GM23248 (cell line): Measurements from ENCODE around the gene DIPK1B. TPM values are rescaled to one million over a fixed set of nuclear protein-coding genes. Genes with fewer than 3 reads are reported as not detected.

ENCODE experiments used
- DNase-seq: peaks from one replicate; pipeline ENCODE4 v3.0.0-alpha.2; 2015
- H2AFZ ChIP-seq: fragments of 200-600 bp; sonication (generic); 2 replicates; pipeline ENCODE4 v1.6.1; 2016; ENCODE audit warnings: antibody characterized with exemption
- H3F3A ChIP-seq: fragments of 200-600 bp; sonication (generic); 2 replicates; pipeline ENCODE4 v1.6.1; 2016; ENCODE audit warnings: mild to moderate bottlenecking, antibody characterized with exemption, mixed run types; ENCODE audit not compliant: insufficient read depth
- H3K27ac ChIP-seq: fragments of 200-600 bp; sonication (generic); 2 replicates; pipeline ENCODE4 v1.5.1; 2016; ENCODE audit warnings: mild to moderate bottlenecking
- H3K27me3 ChIP-seq: fragments of 200-600 bp; sonication (generic); replicated peaks from 2 replicates; pipeline ENCODE4 v1.6.1; 2016; ENCODE audit warnings: mild to moderate bottlenecking; ENCODE audit not compliant: insufficient read depth
- H3K36me3 ChIP-seq: fragments of 200-600 bp; sonication (generic); 2 replicates; pipeline ENCODE4 v1.6.1; 2016; ENCODE audit warnings: low read depth, mild to moderate bottlenecking
- H3K4me1 ChIP-seq: fragments of 200-600 bp; sonication (generic); 2 replicates; pipeline ENCODE4 v1.6.1; 2016; ENCODE audit warnings: mild to moderate bottlenecking; ENCODE audit not compliant: insufficient read depth
- H3K4me2 ChIP-seq: fragments of 200-600 bp; sonication (generic); one replicate; pipeline ENCODE4 v1.6.1; 2016; ENCODE audit warnings: mild to moderate bottlenecking; ENCODE audit not compliant: unreplicated experiment
- H3K4me3 ChIP-seq: fragments of 200-600 bp; sonication (generic); 2 replicates; pipeline ENCODE4 v1.5.1; 2016; ENCODE audit warnings: mild to moderate bottlenecking
- H3K79me2 ChIP-seq: fragments of 200-600 bp; sonication (generic); 2 replicates; pipeline ENCODE4 v1.6.1; 2016; ENCODE audit warnings: mild to moderate bottlenecking; ENCODE audit not compliant: insufficient read depth
- H3K9ac ChIP-seq: fragments of 200-600 bp; sonication (generic); 2 replicates; pipeline ENCODE4 v1.6.1; 2016; ENCODE audit warnings: mild to moderate bottlenecking
- H3K9me2 ChIP-seq: fragments of 200-600 bp; sonication (generic); 2 replicates; pipeline ENCODE4 v1.6.1; 2016; ENCODE audit warnings: mixed run types, mild to moderate bottlenecking, moderate library complexity; ENCODE audit not compliant: insufficient read depth
- H3K9me3 ChIP-seq: fragments of 200-600 bp; sonication (generic); one replicate; pipeline ENCODE4 v1.6.1; 2017; ENCODE audit warnings: low read depth
- H4K20me1 ChIP-seq: fragments of 200-600 bp; sonication (generic); 2 replicates; pipeline ENCODE4 v1.6.0; 2016; ENCODE audit not compliant: insufficient read depth
- EZH2 ChIP-seq: fragments of 200-600 bp; sonication (generic); IDR thresholded peaks from 2 replicates; pipeline ENCODE4 v1.6.1; 2018; ENCODE audit warnings: antibody characterized with exemption, mild to moderate bottlenecking; ENCODE audit not compliant: insufficient read depth, poor library complexity, severe bottlenecking
- EZH2phosphoT487 ChIP-seq: fragments of 200-600 bp; sonication (generic); IDR thresholded peaks from 2 replicates; pipeline ENCODE4 v1.6.1; 2018; ENCODE audit warnings: antibody characterized with exemption, moderate library complexity, mild to moderate bottlenecking, low read depth; ENCODE audit not compliant: insufficient read depth
- WGBS, 2 experiments: methylation state at CpG; one replicate each; pipeline ENCODE4 v1.1.6; 2015 to 2017; ENCODE audit warnings: low lambda C conversion rate in 2 of 2, low coverage in 1 of 2; ENCODE audit errors: missing lambda C conversion rate in 2 of 2; 5-methylcytosine and 5-hydroxymethylcytosine counted together
- in situ Hi-C: fragments of 300-500 bp; cut with MboI; formaldehyde crosslinking; loops from 2 replicates; pipeline ENCODE4 v1.15.0; 2020
- polyA plus RNA-seq: library from polyadenylated mRNA; unstranded; fragments of >200 nt; fragmentation: Nextera tagmentation; extraction: Ambion mirVana; gene quantifications from 2 replicates; pipeline ENCODE4 v1.2.1, GENCODE V29; 2016
- total RNA-seq: library from RNA; depleted of rRNA; stranded (reverse); fragments of >200 nt; shearing (Covaris generic); gene quantifications from 2 replicates; pipeline ENCODE4 v1.2.3, GENCODE V29; 2014

Gene DIPK1B
- total and polyA plus RNA-seq, 2 experiments from 2014 or later, result not detected

GRCh38 chr9:136747161-136748060 is 35.0 kb downstream of the DIPK1B start:
- H3K4me3 ChIP-seq, result no peak overlapping the region
- no peak overlapping the region for H3K27ac ChIP-seq
- H3K9me3 ChIP-seq, result no peaks in the 10 kb centered on the region
- H3K36me3 ChIP-seq, result no peaks in the 10 kb centered on the region
- H3K27me3 ChIP-seq, result no peaks in the 10 kb centered on the region; the same call in 1 of the 2 replicates
- H3K79me2 ChIP-seq, result no peaks in the 10 kb centered on the region
- H3K9ac ChIP-seq, result no peak overlapping the region
- in situ Hi-C loops, result no loop called here
- H3K9me2 ChIP-seq, result no peaks in the 10 kb centered on the region
- TF ChIP-seq EZH2 (no peak), EZH2phosphoT487 (no peak)
- 84 to 86% methylated on average over 20 to 22 of the region's 22 CpGs for WGBS, 2 experiments
- no peak overlapping the region for H3K4me2 ChIP-seq
- H4K20me1 ChIP-seq, result no peaks in the 10 kb centered on the region
- no peaks in the 10 kb centered on the region for H3K4me1 ChIP-seq
- H2AFZ ChIP-seq, result no peak overlapping the region
- no peak for DNase-seq
- peaks cover 10% of the 10 kb centered on the region for H3F3A ChIP-seq

- TF ChIP-seq EZH2phosphoT487 (no peak), EZH2 (no peak)
- Histone ChIP-seq H2AFZ (no peak within 1 kb of the TSS), H3K9me2 (no peaks in the 10 kb centered on the region), H3F3A (peaks cover 10% of the 10 kb centered on the region), H3K4me3 (no peak within 1 kb of the TSS), H4K20me1 (no peaks in the 10 kb centered on the region), H3K4me1 (no peaks in the 10 kb centered on the region), H3K27me3 (no peaks in the 10 kb centered on the region; the same call in 1 of the 2 replicates), H3K36me3 (no peaks in the 10 kb centered on the region), H3K79me2 (no peaks in the 10 kb centered on the region), H3K4me2 (no peak within 1 kb of the TSS), H3K9ac (no peak within 1 kb of the TSS), H3K9me3 (no peaks in the 10 kb centered on the region), H3K27ac (no peak within 1 kb of the TSS)
- 57 to 63% methylated on average over 8 of the region's 8 CpGs for WGBS, 2 experiments
- in situ Hi-C loops, result no loop called here
- no peak for DNase-seq
These were observed 35.8 kb downstream of the DIPK1B start, which contains the start of gene LCN6 for GRCh38 chr9:136748201-136748600. TSS of gene LCN6 (minus strand) at chr9:136748525. CDS start at chr9:136748483, 42 bp downstream.

GRCh38 chr9:136748666-136749611 is 36.6 kb downstream of the DIPK1B start:
- no peak for TF ChIP-seq EZH2
- no peak for TF ChIP-seq EZH2phosphoT487
- in situ Hi-C loops, result no loop called here
- Histone ChIP-seq H3K27me3 (no peaks in the 10 kb centered on the region; the same call in 1 of the 2 replicates), H3F3A (peaks cover 10% of the 10 kb centered on the region), H3K9me3 (no peaks in the 10 kb centered on the region), H2AFZ (no peak overlapping the region), H3K79me2 (no peaks in the 10 kb centered on the region), H3K9ac (no peak overlapping the region), H3K9me2 (no peaks in the 10 kb centered on the region), H3K4me1 (no peaks in the 10 kb centered on the region), H3K4me2 (no peak overlapping the region), H4K20me1 (no peaks in the 10 kb centered on the region), H3K4me3 (no peak overlapping the region), H3K27ac (no peak overlapping the region), H3K36me3 (no peaks in the 10 kb centered on the region)
- WGBS, 2 experiments, result 76 to 80% methylated on average over 21 of the region's 21 CpGs
- DNase-seq, result no peak

- no peak overlapping the region for H3K4me3 ChIP-seq
- H3K79me2 ChIP-seq, result no peaks in the 10 kb centered on the region
- 0 to 6% methylated on average over 2 of the region's 2 CpGs for whole genome bisulfite sequencing, 2 experiments
- no peaks in the 10 kb centered on the region for H3K36me3 ChIP-seq
- H3K9me2 ChIP-seq, result no peaks in the 10 kb centered on the region
- H4K20me1 ChIP-seq, result no peaks in the 10 kb centered on the region
- no peak overlapping the region for H3K27ac ChIP-seq
- H2AFZ ChIP-seq, result no peak overlapping the region
- in situ Hi-C loops, result no loop called here
- H3K4me1 ChIP-seq, result no peaks in the 10 kb centered on the region
- DNase-seq, result peak; percentile 62
- no peaks in the 10 kb centered on the region for H3K9me3 ChIP-seq
- TF ChIP-seq EZH2, result no peak
- no peak for TF ChIP-seq EZH2phosphoT487
- no peak overlapping the region for H3K9ac ChIP-seq
- H3F3A ChIP-seq, result peaks cover 10% of the 10 kb centered on the region
- H3K27me3 ChIP-seq, result no peaks in the 10 kb centered on the region; the same call in 1 of the 2 replicates
- no peak overlapping the region for H3K4me2 ChIP-seq
These were observed 38.2 kb downstream of the DIPK1B start for GRCh38 chr9:136750526-136750925.
